ENCODE measurements around the gene HNRNPAB.
"Not testable (repeated sequence)": the region's sequence is repeated elsewhere in the genome, so short reads cannot be mapped to it uniquely, and the experiment has no call there.

The HNRNPAB gene

DNA sequence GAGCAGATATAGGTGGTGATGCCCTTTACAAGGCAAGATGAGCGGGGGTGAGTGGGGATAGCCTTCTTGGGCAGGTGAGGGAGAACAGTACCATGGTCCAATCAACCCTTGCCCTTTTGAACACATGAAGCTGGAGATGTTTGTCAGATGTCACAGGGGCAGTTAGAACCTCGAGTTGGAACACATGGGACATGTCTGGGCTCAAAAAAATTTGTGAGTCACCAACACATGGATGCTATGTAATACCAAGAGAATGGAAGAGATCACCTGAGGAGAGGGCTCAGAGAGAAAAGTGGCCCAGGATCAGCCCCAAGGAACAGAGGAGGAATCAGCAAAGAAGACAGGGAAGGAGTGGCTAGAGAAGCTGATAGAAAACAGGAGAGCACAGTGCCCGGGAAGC is 23.6 kb downstream of the HNRNPAB start:
- DNase-seq (ENCODE audit: extremely low spot score, insufficient read length, low read depth) (no peak), FAIRE-seq (no peak)

DNA sequence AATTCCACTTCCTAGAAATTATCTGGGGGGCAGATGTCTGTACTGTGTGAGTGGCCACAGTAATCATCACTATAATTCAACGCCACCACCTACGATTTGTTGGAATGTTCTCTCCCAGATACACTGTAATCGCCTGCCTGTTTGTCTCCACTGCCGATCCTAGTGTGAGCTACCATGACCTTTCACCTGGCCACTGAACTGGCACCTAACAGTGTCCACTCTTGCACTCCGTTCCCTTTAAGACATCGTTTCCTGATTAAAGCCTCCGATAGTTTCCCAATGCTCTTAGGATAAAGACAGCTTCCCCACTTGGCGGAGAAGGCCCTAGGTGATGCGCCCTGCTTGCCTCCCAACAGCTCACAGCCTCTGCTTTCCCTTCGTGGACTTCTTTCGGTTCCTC is 24.3 kb downstream of the HNRNPAB start:
- FAIRE-seq (no peak), DNase-seq (ENCODE audit: extremely low spot score, insufficient read length, low read depth) (no peak)

DNA sequence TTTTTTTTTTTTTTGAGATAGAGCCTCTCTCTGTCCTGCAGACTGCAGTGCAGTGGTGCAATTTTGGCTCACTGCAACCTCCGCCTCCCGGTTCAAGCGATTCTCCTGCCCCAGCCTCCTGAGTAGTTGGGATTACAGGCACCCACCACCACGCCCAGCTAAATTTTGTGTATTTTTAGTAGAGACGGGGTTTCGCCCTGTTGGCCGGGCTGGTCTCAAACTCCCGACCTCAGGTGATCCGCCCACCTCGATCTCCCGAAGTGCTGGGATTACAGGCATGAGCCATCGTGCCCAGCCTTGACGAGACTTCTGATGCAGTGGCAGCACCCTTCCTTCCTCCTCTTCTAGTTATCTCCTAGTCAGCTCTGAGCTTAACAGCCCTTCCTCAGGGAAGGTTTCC is 24.8 kb downstream of the HNRNPAB start:
- not testable (repeated sequence) for DNase-seq (ENCODE audit: extremely low spot score, insufficient read length, low read depth); FAIRE-seq

DNA sequence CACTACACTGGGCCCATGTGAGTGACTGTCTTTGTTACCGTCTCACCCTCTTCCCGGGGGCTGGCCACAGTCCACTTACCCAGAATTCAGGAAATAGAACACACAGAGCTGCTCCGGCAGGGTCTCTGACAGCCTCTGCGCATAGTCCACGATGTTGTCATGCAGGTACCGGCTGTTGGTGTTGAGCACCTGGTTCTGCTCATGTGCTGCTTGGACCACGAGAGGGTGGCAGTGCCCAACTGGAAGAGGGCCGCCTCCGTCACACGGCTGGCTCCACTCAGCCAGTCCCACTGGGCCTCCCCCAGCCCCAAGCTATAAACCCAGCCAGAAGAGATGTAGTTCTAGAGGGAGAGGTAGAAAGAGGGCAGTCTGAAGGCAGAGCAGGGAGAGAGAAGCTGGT is 25.5 kb downstream of the HNRNPAB start:
- no peak for FAIRE-seq
- DNase-seq (ENCODE audit: extremely low spot score, insufficient read length, low read depth), result no peak

DNA sequence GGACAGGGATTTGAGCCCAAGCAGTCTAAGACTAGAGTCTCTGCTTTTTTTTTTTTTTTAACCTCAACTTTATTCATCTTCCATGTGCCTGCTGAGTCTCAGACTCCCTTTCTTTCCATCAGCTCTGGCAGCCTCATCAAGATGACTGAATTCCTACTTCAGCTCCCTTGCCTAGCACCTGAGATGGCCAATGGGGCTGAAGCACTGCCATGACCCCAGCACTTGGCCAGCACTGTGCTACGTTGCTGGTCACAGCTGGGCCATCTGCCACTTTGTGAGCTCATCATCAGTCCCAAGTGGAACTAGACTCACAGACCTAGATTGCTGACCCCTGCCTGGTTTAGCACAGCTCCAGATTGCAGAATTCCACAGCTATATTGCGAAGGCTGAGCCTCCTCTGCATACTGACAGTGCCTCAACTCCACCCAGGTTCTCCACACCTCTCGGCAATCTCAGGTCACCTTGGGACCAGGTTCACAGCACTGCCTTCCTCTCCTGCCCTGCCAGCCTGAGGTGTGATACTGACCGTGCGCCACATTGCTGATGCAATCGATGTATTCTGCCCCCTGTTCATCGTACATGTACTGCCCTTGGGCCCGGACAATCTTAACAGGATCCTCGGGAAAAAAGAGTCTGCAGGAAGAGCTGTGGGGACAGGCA is 26.7 kb downstream of the HNRNPAB start:
- FAIRE-seq (no peak), DNase-seq (ENCODE audit: extremely low spot score, insufficient read length, low read depth) (no peak)

DNA sequence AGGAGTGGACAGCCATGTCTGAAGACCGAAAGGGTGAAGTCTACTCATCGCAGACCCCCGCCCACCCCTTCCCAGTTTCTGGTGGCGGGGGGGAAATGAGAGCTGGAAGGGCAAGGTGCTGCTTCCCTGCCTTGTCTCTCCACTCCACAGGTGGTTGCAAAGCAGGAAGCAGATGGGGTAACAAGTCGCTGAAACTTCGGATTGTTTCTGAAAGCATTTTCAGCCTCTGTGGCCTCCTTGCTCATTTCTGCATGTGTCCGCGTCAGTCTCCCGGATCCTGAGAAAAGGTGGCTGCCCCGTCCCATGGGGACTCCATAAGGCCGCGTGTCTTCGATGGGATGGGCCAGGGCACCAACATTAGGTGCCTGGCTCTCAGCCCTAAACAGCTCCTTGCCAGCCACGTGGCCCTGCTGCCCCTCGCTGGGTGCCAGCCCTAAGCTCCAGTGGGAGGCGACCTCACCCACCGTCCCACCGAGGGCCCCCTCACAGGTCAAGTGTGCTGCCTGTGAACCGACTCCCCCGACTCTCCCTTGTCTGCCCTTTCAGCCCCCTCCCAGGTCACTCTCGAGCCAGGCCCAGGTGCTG is 27.3 kb downstream of the HNRNPAB start:
- DNase-seq (ENCODE audit: extremely low spot score, insufficient read length, low read depth) (no peak), FAIRE-seq (no peak)

DNA sequence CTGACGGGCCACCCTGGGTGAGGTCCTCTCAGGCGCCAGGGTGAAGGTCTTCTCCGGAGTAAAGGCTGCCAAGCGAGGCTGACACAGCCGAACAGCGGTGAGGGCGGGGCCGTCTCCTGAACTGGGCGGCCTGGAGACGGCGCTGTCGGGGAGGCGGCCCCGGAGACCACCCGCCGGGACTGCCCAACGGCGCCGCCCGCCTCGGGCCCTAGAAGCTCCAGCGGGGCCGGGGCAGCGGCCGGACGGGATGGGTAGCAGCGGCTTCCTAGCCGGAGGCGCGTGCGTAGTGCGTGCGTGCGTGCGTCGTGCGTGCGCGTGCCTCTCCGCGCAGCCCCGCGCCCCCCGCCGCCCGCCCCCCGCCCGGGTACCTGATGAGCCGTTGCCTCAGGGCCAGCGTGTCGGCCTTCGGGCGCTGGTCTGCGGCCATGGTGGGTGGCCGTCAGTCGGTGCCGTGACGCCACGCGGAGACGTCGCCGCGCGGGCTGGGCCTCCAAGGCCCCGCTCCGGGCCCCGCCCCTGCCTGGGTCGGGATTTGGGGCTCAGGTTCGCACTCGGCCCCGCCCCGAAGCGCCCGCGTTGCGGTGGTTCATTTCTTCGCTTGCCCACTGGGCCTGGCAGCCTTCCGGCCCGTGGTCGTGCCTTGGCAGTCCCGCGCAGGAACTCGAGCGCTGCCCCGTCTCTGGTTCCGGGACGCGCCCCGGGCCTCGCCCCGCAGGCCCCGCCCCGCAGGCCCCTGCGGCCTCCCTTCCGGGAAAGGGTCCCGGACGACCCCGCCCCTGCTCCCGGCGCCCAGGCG is 28.0 kb downstream of the HNRNPAB start, which contains the start of gene PHYKPL:
Gene PHYKPL, minus strand, starts transcription at position 679 of the 796 bp plus-strand sequence. Its CDS starts 252 bp downstream, at position 427.
- peak; percentile 60 for DNase-seq (ENCODE audit: extremely low spot score, insufficient read length, low read depth)

DNA sequence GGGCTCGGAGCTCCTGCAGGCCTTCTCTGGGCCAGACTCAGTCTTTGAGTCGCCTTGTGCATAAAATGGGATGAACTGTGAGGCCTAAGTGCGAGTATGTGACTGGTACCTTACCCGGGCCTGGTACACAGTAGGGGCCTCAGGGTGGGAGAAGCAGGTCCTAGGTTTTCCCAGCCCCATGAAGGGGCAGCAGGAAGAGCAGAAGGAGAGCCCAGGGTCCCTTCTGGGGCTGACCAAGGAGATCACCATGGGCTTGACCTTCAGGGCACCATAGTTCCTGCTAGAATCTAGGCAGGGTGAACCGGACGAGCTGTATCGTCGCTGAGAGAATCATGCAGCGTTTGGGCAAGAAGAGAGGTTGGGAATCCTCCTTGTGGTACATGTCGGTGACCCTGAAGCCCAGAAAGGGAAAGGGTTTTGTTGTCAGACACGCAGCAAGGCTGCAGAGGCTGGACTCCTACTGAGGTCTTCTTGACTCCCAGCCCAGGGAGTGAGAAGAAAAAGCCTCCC is 28.6 kb downstream of the HNRNPAB start:
- DNase-seq (ENCODE audit: extremely low spot score, insufficient read length, low read depth), result no peak
- no peak for FAIRE-seq

More for the DNA sequence above, 28.0 kb downstream of the HNRNPAB start, which contains the start of gene PHYKPL:
- peak; percentile 64 for FAIRE-seq

DNA sequence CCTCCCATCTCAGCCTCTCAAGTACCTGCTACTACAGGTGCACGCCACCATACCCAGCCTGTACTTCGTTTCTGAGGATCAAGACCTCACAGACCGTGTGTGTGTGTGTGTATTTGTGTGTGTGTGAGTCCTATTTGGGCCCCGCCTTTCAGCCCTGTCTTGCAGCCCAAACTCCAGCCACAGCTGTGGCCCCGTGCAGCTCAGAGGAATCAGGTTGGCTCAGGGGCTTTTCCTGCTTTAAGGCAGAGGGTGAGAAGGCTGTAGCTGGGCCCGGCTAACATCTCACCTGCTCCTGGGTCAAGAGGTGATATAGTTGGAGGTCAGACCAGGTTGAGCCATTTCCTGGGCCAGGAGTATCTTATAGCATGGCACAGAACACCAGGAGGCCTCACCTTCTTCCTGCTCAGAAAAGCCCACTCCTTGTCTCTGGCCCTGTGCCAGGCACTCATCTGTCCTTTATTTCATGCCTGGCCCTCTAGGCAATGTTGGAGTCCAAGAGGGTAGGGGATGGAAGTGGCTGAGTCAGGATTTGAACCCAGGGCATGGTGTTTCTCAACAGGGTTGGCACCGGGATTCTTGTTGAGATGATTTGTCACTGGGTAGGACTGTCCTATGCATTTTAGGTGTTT is 29.9 kb downstream of the HNRNPAB start:
- FAIRE-seq (no peak), DNase-seq (ENCODE audit: extremely low spot score, insufficient read length, low read depth) (no peak)

DNA sequence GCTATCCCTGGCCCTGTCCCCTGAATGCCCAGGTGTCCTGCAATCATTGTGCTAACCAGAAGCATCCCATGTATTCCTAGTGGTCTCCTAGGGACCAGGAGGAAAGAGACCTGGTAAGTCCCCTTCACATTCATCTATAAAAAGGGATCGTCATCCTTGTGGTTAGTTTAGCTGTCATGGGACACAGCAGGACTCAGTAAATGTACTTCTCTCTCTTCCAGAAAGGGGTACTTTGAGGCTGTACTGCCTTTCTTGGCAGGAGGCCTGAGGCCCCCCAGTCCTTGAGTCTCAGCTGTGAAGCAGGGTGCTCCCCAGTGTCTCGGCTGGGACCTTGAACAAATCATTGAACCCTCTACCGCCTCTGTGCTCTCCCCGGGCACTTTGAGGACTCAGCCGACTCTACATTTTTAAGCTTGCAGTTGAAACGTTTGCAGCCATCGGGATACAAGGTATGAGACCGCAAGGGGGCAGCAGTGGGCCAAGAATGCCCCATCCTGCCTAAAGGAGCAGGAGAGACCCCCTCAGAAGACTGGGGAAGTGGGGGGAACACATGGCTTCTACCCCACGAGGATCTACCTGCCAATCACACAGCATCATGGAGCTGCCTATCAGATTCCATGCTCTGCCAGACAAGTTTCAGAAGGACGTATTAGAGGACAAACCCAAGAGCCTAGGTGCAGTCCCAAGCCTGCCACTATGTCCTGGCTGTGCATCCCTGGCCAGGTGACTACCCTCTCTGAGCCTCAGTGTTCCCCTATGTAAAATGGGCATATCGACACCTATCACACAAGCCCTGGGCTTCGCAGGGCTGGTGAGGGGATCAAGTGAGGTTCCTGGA is 30.6 kb downstream of the HNRNPAB start:
- DNase-seq (ENCODE audit: extremely low spot score, insufficient read length, low read depth), result peak; percentile 32
- FAIRE-seq, result peak; percentile 77

DNA sequence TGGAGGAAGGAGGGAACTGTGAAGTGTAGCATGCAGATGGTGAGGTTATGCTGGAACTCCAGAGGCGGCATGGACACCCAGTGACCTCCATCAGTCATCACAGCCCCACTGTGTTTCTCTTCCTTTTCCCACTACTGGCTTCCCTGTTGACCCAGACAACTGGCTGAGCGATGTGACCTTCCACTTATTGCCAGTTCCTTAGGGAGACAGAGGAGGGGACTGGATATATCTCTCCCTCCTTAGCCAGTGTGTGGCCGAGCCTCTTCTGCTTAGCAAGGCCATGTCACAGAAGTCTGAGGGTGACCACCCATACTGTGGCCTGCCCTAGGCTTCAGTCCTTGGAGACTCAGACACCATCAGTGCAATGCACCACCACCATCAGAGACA is 31.2 kb downstream of the HNRNPAB start:
- no peak for FAIRE-seq
- no peak for DNase-seq (ENCODE audit: extremely low spot score, insufficient read length, low read depth)

DNA sequence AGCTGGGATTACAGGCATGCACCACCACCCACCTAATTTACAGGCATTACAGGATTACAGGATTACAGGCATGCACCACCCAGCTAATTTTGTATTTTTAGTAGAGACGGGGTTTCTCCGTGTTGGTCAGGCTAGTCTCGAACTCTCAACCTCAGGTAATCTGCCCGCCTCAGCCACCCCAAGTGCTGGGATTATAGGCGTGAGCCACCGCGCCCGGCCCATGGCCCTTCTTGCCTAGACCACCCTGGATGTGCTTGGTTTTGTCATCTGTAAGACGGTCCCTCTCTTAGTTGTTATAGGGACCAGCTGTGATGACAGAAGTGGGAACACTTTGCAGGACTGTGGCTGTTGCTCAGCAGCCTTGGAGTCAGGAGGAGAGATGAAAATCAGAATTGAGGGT is 31.8 kb downstream of the HNRNPAB start:
- FAIRE-seq (no peak), DNase-seq (ENCODE audit: extremely low spot score, insufficient read length, low read depth) (no peak)

DNA sequence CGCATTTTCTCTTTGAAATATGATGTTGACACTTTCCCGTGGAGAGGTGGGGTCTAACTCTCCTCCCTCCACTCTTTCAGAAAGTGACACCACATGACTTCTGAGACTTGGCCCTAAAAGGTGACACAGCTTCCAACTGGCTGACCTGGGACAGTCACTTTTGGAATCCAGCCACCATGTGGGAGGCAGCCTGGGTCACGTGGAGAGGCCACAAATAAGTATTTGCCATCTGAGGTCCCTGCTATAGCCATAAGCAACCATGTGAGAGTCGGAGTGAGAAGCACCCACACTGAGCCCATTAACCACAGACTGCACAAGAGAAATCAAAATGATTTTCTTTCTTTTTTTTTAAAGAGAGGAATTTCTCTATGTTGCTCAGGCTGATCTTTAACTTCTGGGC is 32.3 kb downstream of the HNRNPAB start:
- FAIRE-seq, result no peak
- no peak for DNase-seq (ENCODE audit: extremely low spot score, insufficient read length, low read depth)

DNA sequence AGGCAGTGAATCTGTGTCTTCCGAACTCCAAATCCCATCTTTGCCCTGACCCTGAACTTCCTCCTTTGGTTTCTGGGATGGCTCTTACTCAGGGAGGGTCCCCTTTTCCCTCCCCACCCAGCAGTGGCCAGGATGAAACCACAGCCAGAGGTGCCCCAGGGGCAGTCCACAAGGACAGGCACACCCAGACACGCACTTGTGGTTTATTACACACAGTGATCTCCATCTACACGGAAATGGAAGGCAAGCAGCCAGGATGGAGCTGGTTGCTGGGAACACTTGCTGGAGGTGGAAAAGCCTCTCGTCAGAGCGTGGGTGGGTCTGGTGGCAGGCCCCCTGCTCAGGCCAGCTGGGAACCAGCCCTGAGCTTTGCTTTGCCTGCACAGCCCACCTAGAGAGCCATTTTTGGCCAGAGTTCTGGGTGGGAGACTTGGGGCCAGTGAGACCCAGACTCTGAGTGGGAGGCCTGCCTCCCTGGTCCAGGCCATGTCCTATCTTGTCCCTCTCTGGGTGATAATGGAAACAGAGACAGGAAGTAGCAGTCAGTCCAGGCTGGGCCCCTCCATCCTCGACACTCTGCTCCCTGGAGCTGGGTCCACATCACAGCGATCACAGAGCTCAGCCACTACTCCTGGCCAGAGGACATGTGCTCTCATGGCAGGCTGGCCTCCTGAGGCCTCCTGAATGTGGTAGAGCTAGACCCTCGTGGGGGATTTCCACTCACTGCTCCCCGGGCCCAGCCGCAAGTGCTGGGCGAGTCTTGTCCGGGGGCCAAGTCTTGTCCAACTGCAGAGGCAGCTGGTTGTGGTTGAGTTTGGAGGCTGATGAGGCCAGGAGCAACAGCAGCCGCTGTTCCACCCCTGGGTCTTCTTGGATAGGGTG is 33.3 kb downstream of the HNRNPAB start:
- DNase-seq (ENCODE audit: extremely low spot score, insufficient read length, low read depth) (no peak), FAIRE-seq (no peak)

DNA sequence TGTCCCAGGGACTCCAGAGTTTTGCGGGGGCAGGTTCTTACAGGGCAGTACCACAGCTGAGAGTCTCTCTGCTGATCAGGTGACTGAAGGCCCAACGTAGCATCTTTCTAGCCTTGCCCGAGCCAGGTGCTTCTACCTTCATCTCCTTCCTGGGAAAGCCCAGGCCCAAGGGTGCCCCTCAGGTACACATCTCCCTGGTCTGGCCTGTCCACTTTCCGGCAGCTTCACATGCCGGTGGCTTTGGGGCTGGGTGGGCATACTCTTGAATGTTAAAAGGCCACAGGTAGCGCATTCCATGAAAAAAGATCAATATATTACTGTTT is 33.9 kb downstream of the HNRNPAB start:
- DNase-seq (ENCODE audit: extremely low spot score, insufficient read length, low read depth) (no peak), FAIRE-seq (no peak)

DNA sequence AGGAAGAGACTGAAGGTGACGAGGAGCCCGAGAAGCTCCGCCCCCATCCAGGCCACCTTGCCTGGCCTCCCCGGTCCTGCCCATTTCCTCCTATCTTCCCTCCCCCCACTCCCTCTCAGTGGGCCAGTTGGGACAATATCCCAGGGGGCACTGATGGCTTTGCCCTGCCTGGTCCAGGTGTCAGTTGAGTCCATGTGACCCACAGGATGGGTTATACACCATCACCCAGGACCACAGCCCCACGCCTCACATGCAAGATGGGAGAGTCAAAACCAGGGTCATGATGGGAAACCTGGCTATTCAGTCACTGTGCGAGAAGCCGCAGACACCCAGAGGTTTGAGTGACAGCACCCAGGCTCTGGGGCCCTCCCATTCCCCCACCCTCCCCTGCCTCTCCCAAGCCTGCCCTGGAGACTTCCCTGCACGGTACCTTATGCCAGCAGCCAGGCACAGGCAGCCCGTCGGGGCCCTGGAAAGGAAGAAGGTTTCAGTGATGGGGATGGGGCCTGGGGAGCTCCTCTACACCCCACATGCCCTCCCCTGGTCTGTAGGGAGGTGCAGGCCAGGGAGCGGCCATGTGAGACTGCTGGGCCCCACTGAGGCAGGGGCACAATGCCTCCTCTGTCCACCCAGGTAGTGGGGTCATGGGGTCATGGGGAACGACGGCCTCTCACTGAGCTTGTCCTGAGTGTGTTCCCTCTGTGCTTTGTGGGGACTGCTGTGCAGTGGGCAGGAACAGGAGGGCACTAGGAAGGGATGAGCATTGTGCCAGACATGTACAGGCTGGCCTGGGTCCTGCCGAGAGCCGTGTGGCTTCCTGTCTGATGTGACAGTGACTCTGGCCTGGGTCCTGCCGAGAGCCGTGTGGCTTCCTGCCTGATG is 34.6 kb downstream of the HNRNPAB start:
- FAIRE-seq, result no peak

DNA sequence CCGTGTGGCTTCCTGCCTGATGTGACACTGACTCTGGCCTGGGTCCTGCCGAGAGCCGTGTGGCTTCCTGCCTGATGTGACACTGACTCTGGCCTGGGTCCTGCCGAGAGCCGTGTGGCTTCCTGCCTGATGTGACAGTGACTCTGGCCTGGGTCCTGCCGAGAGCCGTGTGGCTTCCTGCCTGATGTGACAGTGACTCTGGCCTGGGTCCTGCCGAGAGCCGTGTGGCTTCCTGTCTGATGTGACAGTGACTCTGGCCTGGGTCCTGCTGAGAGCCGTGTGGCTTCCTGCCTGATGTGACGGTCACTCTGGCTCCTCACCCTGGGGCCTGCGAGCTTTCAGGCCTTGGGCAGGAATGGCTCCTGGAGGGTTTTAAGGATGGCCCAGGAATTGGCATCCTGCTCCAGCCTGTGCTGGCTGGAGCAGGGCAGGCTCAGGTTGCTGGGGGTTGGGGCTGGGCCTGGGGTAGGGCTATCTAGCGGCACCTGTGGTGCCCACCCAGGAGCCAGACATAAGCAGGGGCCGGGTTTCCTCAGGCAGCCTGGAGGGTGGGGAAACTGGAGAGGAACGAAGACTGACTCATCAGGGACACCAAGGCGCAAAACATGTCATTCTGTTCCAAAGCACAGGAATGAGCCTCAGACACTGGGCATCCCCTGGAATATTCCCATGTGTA is 35.4 kb downstream of the HNRNPAB start:
- FAIRE-seq, result peak; percentile 90

More for the DNA sequence above, 34.6 kb downstream of the HNRNPAB start:
- no peak for DNase-seq (ENCODE audit: extremely low spot score, insufficient read length, low read depth)

More for the DNA sequence above, 35.4 kb downstream of the HNRNPAB start:
- DNase-seq (ENCODE audit: extremely low spot score, insufficient read length, low read depth), result not testable (repeated sequence)
